Stimulated activated naive CD8-positive, alpha-beta T cell treated with anti-CD3 and anti-CD28 coated beads, Interleukin-15, Interleukin-2, amounts not matched to agents 100 U/mL and 50 U/mL, for 24 hours (primary cell): ENCODE measurements around the gene ST8SIA5.
"Not testable (repeated sequence)": the region's sequence is repeated elsewhere in the genome, so short reads cannot be mapped to it uniquely, and the experiment has no call there.

Experiments
- ATAC-seq: fragments of 150-1000 bp; cut with Tn5 transposase; one replicate; pipeline ENCODE4 v1.10.0; 2021
- DNase-seq: peaks from one replicate; pipeline ENCODE4 v3.0.0; 2021

The ST8SIA5 gene, protein sequence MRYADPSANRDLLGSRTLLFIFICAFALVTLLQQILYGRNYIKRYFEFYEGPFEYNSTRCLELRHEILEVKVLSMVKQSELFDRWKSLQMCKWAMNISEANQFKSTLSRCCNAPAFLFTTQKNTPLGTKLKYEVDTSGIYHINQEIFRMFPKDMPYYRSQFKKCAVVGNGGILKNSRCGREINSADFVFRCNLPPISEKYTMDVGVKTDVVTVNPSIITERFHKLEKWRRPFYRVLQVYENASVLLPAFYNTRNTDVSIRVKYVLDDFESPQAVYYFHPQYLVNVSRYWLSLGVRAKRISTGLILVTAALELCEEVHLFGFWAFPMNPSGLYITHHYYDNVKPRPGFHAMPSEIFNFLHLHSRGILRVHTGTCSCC

DNA sequence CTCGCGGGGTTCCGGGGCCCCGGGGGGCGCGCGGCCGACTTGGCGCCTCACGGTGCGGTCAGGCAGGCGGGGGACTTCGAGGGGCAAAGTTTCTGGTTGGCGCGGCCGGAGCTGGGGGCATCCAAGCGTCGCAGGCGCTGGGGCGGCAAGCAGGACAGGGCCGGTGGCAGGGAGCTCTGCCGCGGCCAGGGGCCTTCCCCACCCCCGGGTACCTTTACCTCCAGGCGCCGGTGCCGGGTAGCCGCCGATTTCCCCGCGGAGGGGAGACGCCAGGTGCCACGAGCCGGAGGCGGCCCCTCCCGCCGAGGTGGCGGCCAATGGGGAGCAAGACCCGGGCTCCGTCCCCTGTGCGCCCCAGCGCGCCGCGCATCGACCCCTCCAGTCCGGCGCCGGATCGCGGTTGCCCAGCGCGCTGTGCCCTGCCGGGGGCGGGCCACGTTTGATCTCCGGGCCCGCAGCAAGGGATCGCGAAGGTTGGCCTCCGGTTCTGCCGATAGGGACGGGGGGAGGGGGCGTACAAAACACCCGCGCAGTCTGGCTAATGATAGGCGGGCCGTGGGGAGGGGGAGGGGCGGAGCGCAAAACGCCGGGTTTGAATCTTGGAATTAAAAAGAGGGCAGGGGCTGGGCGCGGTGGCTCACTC is at the start of gene ST8SIA5:
TSS of gene ST8SIA5 (minus strand) at position 495 of the 643 bp plus-strand sequence. CDS start 545 bp downstream, outside the sequence.
- DNase-seq, result peak; percentile 7
- no peak for ATAC-seq

- not testable (repeated sequence) for ATAC-seq, DNase-seq
Observed at GRCh38 chr18:46795945-46796344, 39.1 kb upstream of the ST8SIA5 start.

DNA sequence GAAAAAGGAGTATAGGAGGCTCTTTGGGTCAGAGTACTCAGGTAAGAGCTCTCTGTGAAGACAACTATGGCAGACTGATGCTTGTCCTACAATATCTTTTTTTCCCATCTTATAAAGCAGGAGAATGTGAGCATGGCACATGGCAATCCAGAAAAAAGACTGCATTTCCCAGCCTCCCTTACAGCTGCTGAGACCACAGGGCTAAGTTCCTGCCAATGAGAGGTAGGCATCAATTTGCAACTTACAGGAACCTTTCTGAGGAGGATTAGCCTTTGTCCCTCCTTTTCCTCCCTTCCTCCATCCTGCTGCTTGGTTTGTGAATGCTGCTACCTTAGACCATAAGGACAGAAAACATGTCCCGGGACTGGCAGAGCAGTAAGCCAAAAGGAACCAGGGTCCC is 37.8 kb upstream of the ST8SIA5 start:
- DNase-seq (no peak), ATAC-seq (no peak)

DNA sequence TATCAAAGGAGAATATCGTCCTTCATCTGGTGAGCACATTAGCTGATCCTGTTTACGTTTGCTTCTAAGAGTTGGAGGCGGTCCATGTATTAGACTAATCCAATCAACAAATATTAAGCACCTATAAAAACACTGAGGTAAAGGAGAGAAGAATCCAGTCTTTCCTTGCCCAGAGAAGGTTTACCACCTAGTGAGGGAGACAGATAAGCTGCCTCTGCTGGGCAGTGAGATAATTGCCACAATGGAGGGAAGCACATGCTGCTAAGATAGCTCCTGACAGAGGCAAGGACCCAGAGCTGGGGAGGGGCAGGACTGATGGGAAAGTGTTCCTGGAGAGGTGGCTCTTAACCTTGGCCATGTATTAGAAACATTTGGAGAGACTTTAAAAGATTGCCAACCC is 36.7 kb upstream of the ST8SIA5 start:
- no peak for DNase-seq
- no peak for ATAC-seq

DNA sequence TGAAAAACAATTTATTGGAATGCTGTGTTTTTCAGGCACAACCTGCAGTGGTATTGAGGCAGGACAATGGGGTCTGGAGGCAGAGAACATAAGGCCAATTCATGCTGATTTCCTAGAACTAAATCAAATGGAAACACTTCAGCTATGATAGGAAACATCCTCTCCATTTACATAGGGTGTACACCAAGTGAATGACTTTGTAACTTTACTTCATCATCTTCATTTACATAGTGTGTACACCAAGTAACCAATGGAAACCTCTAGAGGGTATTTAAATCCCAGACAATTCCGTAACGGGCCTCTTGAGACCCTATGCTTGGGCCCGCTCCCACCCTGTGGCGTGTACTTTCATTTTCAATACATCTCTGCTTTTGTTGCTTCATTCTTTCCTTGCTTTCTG is 32.2 kb upstream of the ST8SIA5 start:
- DNase-seq, result no peak
- ATAC-seq, result no peak

DNA sequence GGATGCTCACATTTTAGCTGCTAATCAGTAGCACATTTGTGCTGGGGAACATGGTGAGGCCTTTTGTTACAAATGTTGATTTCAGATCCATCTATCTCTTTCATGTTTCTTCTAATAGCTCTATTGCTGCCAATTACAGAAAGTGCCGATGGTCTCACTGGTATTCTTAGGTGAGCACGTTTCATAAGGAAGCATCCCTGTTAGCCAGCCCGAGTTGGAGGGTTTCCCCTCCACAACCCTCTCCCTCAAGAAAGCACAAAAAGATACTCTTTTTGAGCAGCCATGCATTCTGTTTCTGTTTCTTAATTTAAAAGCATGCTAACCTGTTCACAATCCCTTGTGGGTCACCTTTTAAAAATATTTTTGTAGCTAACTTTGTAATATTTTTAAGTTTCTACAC is 30.8 kb upstream of the ST8SIA5 start:
- no peak for ATAC-seq
- DNase-seq, result no peak

DNA sequence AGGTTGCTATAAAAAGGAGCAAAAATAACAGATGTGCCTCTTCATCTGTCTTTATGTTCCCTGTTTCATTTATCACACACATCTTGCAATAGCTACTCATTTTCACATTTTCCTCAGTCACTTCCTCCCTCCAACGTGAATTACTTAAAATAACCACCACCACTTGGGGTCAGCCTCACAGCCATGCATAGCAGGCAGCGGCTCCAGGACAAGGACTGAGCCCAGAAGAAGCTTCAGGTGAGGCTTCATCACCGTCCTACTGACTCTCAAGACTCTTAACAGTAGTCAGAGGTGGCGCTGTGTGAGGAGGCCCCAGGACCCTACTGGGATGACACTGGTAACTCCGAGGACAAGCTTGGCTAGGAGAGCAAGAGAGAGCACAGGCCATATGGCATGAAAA is 15.5 kb upstream of the ST8SIA5 start:
- no peak for ATAC-seq
- no peak for DNase-seq

DNA sequence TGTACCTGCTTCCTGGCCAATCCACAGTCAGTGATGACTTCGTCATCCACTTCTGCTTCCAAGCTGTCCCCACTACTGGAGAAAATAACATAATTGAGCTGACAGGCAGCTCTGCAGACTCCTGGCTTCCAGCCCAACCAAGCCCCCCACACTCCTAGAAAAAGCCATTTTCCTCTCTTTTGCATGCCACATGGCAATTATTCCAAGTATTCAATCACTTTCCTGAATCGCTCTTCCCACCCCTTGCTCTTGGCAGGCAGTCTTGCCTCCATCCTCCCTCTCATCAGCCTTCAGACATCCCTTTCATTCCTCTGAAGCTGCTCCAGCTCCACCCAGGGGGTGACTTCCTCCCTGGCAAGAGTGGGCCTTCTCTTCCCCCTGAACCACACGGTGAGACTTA is 14.3 kb upstream of the ST8SIA5 start:
- DNase-seq, result no peak

DNA sequence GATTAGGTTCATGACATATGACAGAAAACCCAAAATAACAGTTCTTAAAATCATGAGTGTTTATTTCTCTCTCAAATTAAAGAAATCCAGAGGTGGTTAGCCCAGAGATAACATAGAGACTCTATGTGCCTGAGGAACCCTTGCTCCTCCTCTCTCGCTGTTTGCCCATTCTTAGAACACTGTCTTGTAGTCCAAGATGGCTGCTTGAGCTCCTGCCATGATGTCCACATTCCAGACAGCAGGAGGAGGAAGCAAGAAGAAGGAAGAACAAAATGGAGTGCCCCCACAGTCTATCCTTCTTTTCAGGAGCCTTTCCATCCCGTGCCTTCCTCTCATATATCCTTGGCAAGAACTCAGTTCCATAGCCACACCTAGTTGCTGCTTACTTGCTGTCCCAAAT is 13.9 kb upstream of the ST8SIA5 start:
- ATAC-seq, result no peak
- no peak for DNase-seq

More for the DNA sequence above, 14.3 kb upstream of the ST8SIA5 start:
- ATAC-seq, result no peak

- DNase-seq, result no peak
Observed at GRCh38 chr18:46768166-46768921, 11.5 kb upstream of the ST8SIA5 start.

DNA sequence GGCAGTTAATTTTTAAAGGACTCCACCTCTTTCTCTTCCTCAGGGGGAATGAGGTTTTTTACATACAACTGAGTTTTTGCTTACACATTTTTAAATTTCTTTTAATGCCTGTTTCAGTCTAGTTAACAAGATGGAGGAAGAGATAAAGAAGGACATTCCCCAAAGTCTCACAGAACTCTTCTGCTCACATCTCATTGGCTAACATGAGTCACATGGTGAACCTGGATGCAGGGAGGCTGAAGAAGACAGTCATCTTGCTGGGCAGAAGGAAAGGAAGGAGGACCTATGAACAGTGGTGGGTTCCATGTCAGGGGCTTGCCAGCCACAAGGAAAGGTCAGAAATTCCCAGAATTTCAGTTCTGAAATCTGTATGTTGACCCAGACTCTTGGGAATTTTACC is 10.4 kb upstream of the ST8SIA5 start:
- ATAC-seq, result no peak

More at GRCh38 chr18:46768166-46768921, 11.5 kb upstream of the ST8SIA5 start:
- ATAC-seq, result no peak

DNA sequence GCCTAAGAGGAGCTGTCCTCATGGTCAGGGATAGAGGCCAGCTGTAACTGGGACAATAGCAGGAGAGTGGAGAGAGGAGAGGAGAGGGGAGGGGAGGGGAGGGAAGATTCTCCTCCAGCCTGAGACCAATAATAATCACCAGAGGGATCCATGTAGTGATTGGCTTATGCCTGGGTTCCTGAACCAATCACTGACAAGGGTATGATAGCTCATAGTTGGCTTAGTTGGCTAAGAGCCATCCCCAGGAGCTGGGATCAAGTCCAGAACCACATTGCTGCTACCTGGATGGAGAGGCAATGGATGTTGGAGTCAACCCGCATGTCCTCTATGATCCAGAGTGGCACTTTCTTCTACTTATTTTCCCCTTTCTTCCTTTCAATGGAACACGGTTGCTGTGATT is 7.7 kb upstream of the ST8SIA5 start:
- no peak for ATAC-seq
- no peak for DNase-seq

More for the DNA sequence above, 10.4 kb upstream of the ST8SIA5 start:
- DNase-seq, result no peak

DNA sequence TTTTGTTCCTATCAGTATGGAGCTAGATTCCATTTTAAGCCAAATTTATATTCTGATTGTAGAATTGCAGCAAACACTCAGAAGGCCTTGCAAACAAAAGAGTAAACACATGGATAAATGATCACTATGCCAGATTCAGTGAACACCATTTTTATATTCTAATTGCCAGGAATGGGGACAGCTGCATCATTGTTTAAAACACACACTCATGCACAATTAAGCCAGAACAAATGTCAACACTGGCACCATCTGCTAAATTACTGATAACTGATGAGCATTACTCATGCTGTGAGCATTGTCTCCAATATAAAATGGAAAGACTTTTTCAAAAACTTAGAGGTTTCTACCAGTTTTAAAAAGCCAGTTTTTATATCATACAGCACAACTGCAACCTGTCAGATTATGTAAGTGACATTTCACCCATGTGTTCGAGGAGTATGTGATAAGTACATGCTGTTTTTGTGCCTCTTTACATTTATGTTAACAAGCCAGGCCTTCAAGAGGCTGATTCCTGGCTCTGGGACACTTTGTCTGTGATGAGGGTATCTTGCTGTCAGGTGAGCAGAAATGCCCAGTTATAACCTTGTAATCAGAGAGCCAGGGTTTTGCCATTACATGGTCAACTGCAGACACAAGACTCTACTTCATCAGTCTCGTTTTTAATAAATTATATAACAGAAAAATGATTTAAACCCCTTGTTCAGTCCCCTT is 4.4 kb upstream of the ST8SIA5 start:
- ATAC-seq (no peak), DNase-seq (no peak)

GRCh38 chr18:46759890-46760289 is 3.0 kb upstream of the ST8SIA5 start:
- DNase-seq (no peak), ATAC-seq (no peak)

- ATAC-seq (no peak), DNase-seq (no peak)
Observed at GRCh38 chr18:46756025-46756558, 761 bp downstream of the ST8SIA5 start.

DNA sequence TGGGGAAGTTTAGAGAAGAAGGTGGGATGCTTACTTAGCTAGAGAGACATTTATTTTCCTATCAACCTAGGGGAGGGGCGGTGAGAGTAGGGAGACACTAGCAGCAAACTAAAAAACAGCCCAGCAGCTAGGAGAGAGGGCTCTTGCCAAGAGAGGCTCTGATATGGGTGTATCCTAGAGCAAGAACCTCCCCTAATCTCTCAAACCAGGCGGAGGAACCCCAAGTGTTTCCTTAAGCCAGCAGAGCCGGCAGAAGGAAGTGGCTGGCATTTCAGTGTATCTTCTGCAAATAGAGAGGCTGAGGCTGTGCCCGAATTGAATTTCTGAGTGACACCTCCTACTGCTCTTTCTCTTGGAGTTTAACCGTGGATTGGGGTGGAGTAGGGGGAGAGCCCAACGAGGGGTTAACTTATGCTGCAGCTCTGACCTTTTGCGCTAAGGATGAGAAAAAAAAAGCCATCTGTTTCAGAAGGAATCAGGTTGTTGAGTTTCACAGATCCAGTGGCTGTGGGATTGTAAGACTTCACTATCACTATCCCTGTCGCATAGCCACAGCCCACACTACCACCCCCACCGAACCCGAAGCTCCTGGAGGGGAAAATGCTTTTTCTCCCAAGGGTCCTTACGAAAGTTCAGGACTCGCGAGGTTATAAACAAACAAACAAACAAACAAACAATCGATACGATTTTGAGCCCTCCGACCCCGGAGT is 1.4 kb downstream of the ST8SIA5 start:
- no peak for ATAC-seq

DNA sequence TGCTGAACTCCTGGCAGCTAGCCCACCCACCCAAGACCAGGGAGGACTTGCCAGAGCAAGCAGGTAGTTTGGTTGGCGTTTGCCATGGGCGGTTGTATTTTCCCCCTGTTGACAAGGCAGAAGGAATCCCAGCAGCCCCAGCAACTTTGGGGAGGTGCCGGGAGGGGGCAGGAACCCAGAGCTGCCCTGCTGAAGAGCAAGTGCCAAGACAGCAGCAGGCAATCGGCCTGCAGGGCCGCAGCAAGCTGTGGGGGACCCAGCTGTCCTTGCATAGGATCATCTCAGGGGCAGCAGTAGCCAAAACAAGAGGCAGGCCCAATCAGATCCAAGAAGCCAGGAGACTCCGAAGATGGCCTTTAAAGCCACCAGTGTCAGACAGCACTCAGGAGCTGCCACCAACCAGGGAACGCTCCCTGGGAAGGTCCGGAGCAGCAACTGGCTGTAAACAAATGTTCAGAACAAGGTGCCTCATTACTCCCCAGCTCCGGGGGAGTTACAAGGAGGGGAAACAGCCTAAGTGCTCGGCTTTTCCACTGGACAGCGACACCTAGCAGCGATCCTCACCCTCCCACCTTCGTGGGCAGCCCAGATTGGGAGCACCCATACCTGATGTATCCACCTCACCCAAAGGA is 2.1 kb downstream of the ST8SIA5 start:
- DNase-seq (no peak), ATAC-seq (no peak)

More for the DNA sequence above, 1.4 kb downstream of the ST8SIA5 start:
- no peak for DNase-seq

DNA sequence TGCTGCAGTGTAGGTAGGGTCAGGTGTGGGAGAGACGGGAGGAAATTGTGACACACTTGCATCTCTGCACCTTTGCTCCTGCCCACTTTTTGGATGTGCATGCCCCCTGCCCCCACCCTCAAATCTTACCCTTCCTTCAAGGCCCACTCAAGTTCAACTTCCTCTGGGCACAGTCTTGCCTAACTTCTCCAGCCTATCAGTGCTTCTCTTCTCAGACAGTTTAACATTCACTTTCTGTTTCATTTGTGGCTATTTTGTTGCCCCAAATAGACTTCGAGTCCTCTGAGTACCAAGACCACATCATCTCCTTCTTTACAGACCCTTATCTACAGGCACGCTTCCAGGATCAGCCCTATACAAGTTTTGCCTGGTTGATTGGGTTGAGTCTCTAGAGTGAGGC is 2.7 kb downstream of the ST8SIA5 start:
- DNase-seq (no peak), ATAC-seq (peak; percentile 25)

GRCh38 chr18:46751882-46752281 is 5.0 kb downstream of the ST8SIA5 start:
- no peak for DNase-seq
- no peak for ATAC-seq

DNA sequence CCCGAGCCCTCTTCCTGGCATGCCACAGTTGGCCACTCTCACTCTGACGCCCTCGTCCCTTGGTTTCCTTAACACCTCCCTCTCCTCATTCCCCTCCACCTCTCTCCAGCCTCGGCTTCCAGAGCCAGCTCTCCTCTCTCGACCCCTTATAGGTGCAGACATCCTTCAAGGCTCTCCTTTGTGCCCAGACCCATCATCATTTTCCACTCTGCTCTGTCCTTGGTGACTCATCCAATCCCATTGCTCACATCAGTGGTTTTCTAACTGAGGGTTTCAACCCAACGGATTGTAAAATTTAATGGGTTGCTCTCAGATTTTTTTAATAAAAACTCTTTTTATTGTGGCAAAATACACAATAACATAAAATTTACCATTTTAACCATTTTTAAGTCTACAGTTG is 6.2 kb downstream of the ST8SIA5 start:
- ATAC-seq (no peak), DNase-seq (no peak)

GRCh38 chr18:46748466-46748865 is 8.4 kb downstream of the ST8SIA5 start:
- DNase-seq (no peak), ATAC-seq (no peak)
